B cell (primary cell): ENCODE results near the gene IFT122. TPM values are rescaled to one million over a fixed set of nuclear protein-coding genes. Genes with fewer than 3 reads are reported as not detected.

Experiments used
- ATAC-seq: fragments of 200-7000 bp; cut with Tn5 transposase; one replicate; pipeline ENCODE4 v1.10.0; 2021; ENCODE audit warnings: low read depth, mild to moderate bottlenecking, moderate number of reproducible peaks, moderate library complexity
- CTCF ChIA-PET: fragments of 350-600 bp; sonication (Branson Sonifier 250); formaldehyde crosslinking; loops from one replicate; lab custom pipeline; 2021; ENCODE audit warnings: antibody characterized with exemption, inconsistent platforms; lab: Charles Lee
- POLR2A ChIA-PET: fragments of 350-600 bp; sonication (Branson Sonifier 250); formaldehyde crosslinking; loops from one replicate; lab custom pipeline; 2021; ENCODE audit warnings: antibody characterized with exemption; lab: Charles Lee
- DNase-seq: peaks from one replicate; pipeline ENCODE4 v3.0.0; 2013
- H2AFZ ChIP-seq: 2 replicates; pipeline ENCODE4 v1.6.1; 2012; ENCODE audit warnings: mild to moderate bottlenecking, low read depth, low read length; ENCODE audit not compliant: insufficient read depth, poor library complexity, severe bottlenecking
- H3K27ac ChIP-seq, 2 donors: 1 replicate in 1 of 2; 2 replicates in 1 of 2; pipeline ENCODE4 v1.5.1; 2012 to 2013; ENCODE audit warnings: low read length in 2 of 2, mild to moderate bottlenecking in 2 of 2, moderate library complexity in 1 of 2
- H3K27me3 ChIP-seq, 4 experiments: fragments of 200-600 bp in 1 of 4; sonication (generic) in 1 of 4; replicated peaks in 1 of 4; 1 replicate in 2 of 4; 2 replicates in 2 of 4; pipeline versions ENCODE4 v1.6.1 to v1.7.0; 2013 to 2016; ENCODE audit warnings: low read length in 3 of 4, mild to moderate bottlenecking in 2 of 4, mixed read lengths in 1 of 4, moderate library complexity in 1 of 4; ENCODE audit not compliant: insufficient read depth in 4 of 4, control insufficient read depth in 3 of 4; ENCODE audit errors: control extremely low read depth in 1 of 4
- H3K36me3 ChIP-seq, 2 experiments: replicated peaks in 1 of 2; 1 replicate in 1 of 2; 2 replicates in 1 of 2; pipeline versions ENCODE4 v1.6.1 to v1.7.1; 2013; ENCODE audit warnings: low read length in 1 of 2; ENCODE audit not compliant: insufficient read depth in 2 of 2, control insufficient read depth in 1 of 2; ENCODE audit errors: control extremely low read depth in 1 of 2, extremely low read depth in 1 of 2
- H3K4me1 ChIP-seq, 2 donors: fragments of 200-600 bp in 1 of 2; sonication (generic) in 1 of 2; 1 replicate in 1 of 2; 2 replicates in 1 of 2; pipeline versions ENCODE4 v1.5.1 to v1.6.1; 2013 to 2017; ENCODE audit warnings: low read length in 2 of 2; ENCODE audit not compliant: control insufficient read depth in 2 of 2, insufficient read depth in 2 of 2
- H3K4me2 ChIP-seq: replicated peaks from 2 replicates; pipeline ENCODE3; 2012; ENCODE audit warnings: mild to moderate bottlenecking, low read depth, low read length; ENCODE audit not compliant: poor library complexity, severe bottlenecking
- H3K4me3 ChIP-seq, 5 experiments: fragments of 200-600 bp in 1 of 5; sonication (generic) in 1 of 5; 1 replicate in 3 of 5; 2 replicates in 2 of 5; pipeline versions ENCODE4 v1.5.1 to v1.7.0; 2011 to 2016; ENCODE audit warnings: low read length in 4 of 5, mild to moderate bottlenecking in 4 of 5, low read depth in 2 of 5, control low read depth in 1 of 5, moderate library complexity in 1 of 5; ENCODE audit not compliant: insufficient read depth in 1 of 5; ENCODE audit errors: control extremely low read depth in 1 of 5, extremely low read depth in 1 of 5
- H3K79me2 ChIP-seq: fragments of 200-600 bp; sonication (generic); one replicate; pipeline ENCODE4 v1.6.0; 2016; ENCODE audit warnings: low read length; ENCODE audit not compliant: control insufficient read depth, insufficient read depth
- H3K9ac ChIP-seq: fragments of 200-600 bp; sonication (generic); 2 replicates; pipeline ENCODE4 v1.6.1; 2017; ENCODE audit warnings: mild to moderate bottlenecking, low read length, moderate library complexity
- H3K9me3 ChIP-seq, 3 donors: one replicate each; pipeline versions ENCODE4 v1.6.1 to v1.7.1; 2013; ENCODE audit warnings: low read length in 2 of 3; ENCODE audit not compliant: control insufficient read depth in 2 of 3, insufficient read depth in 1 of 3; ENCODE audit errors: control extremely low read depth in 1 of 3
- H4K20me1 ChIP-seq: 2 replicates; pipeline ENCODE4 v1.6.0; 2012; ENCODE audit warnings: mild to moderate bottlenecking, low read length; ENCODE audit not compliant: insufficient read depth, control insufficient read depth, poor library complexity, severe bottlenecking
- H3K27ac Mint-ChIP-seq: one replicate; pipeline ENCODE4 v1.8.0; 2021; ENCODE audit warnings: mixed read lengths
- H3K27me3 Mint-ChIP-seq: one replicate; pipeline ENCODE4 v1.8.0; 2021; ENCODE audit warnings: mixed read lengths
- H3K4me1 Mint-ChIP-seq: one replicate; pipeline ENCODE4 v1.8.0; 2021; ENCODE audit warnings: mixed read lengths
- H3K4me3 Mint-ChIP-seq: one replicate; pipeline ENCODE4 v1.8.0; 2021; ENCODE audit warnings: mixed read lengths
- H3K9me3 Mint-ChIP-seq: one replicate; pipeline ENCODE4 v1.8.0; 2022; ENCODE audit warnings: mixed read lengths; ENCODE audit not compliant: insufficient read depth
- EZH2 ChIP-seq: IDR thresholded peaks from 2 replicates; pipeline ENCODE4 v1.6.1; 2012; ENCODE audit warnings: borderline replicate concordance, low read depth, mild to moderate bottlenecking, moderate library complexity, low read length; ENCODE audit not compliant: insufficient read depth, poor library complexity, severe bottlenecking
- WGBS: methylation state at CpG from one replicate; pipeline ENCODE4 v1.1.5; 2013; ENCODE audit warnings: missing lambda C conversion rate; ENCODE audit not compliant: insufficient coverage; 5-methylcytosine and 5-hydroxymethylcytosine counted together
- intact Hi-C: fragments of 100-400 bp; cut with micrococcal nuclease; formaldehyde crosslinking; loops from one replicate; pipeline ENCODE4 v1.10.0; 2022
- polyA plus RNA-seq: library from polyadenylated mRNA; depleted of rRNA; stranded (reverse); fragments of >200 nt; gene quantifications from 2 replicates; pipeline ENCODE4 v1.2.3, GENCODE V29; 2012
- total RNA-seq, 2 donors: library from RNA; stranded (reverse); fragments of 120-200 nt in 1 of 2; gene quantifications; 1 replicate in 1 of 2; 2 replicates in 1 of 2; pipeline versions ENCODE4 v1.2.3 to v1.2.4, GENCODE V29; 2013 to 2022
- TF ChIP-seq, protein P1 (sequence below): fragments of 200-600 bp; IDR thresholded peaks from one replicate; pipeline ENCODE4 v1.8.0; 2022; ENCODE audit warnings: antibody characterized with exemption, mild to moderate bottlenecking

IFT122 gene
- total and polyA plus RNA-seq, 2 donors (not counting 1 experiment from before 2014, with no cell fraction given) = 14.0 to 34.3 TPM

DNA sequence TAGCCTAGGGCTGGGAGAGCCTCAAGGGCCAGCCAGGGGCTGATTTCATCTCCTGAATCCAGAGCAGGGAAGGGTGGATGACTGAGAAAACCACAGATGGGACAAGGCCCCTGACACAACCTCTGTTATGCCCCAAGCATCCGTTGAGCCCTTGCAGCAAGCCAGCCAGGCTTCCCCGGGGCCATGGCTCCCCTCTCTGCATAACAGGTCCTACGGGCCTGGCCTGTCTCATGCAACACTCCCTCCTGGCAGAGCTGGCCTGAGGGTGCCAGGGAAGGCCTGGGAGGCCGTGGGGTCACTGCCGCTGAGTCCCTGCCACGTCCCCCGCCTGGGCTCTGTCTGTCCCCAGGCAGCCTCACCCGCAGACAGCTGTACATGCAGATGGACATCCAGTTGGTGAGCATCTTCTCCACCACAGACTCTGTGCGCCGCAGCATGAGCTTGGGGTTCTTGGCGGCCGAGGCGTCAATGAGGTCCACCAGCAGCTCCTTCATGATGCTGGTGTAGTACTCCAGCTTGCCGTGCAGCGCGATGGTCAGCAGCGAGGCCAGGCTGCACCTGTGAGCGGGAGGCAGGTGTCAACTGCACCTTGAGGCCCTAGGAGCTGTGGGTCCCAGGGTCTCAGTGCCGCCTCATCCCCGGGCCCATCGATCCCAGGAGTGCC lies 125.1 kb downstream of the IFT122 start:
- TF ChIP-seq, protein P1, sequence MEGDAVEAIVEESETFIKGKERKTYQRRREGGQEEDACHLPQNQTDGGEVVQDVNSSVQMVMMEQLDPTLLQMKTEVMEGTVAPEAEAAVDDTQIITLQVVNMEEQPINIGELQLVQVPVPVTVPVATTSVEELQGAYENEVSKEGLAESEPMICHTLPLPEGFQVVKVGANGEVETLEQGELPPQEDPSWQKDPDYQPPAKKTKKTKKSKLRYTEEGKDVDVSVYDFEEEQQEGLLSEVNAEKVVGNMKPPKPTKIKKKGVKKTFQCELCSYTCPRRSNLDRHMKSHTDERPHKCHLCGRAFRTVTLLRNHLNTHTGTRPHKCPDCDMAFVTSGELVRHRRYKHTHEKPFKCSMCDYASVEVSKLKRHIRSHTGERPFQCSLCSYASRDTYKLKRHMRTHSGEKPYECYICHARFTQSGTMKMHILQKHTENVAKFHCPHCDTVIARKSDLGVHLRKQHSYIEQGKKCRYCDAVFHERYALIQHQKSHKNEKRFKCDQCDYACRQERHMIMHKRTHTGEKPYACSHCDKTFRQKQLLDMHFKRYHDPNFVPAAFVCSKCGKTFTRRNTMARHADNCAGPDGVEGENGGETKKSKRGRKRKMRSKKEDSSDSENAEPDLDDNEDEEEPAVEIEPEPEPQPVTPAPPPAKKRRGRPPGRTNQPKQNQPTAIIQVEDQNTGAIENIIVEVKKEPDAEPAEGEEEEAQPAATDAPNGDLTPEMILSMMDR = no peak
- TF ChIP-seq EZH2 = no peak
- Histone ChIP-seq H3K4me3 (no peak overlapping the region), H3K27me3 (peaks cover 0 to under 1% (median 0%) of the 10 kb centered on the region in 4 experiments), H3K9me3 (no peaks in the 10 kb centered on the region), H3K36me3 (no peaks in the 10 kb centered on the region), H3K4me1 (no peaks in the 10 kb centered on the region), H3K4me2 (no peak overlapping the region), H3K9ac (no peak overlapping the region), H3K79me2 (no peaks in the 10 kb centered on the region), H3K27ac (no peak overlapping the region), H4K20me1 (no peaks in the 10 kb centered on the region), H2AFZ (no peak overlapping the region)
- H3K4me1 Mint-ChIP-seq = peaks cover 2% of the 10 kb centered on the region
- H3K27ac Mint-ChIP-seq = no peak overlapping the region
- ATAC-seq (no peak), DNase-seq (no peak)
- POLR2A ChIA-PET = interaction anchor here (1.6 kb wide), 1 partner anchor 12 kb away, joined by 3 read pairs; no protein-coding TSS in a partner anchor
- H3K4me3 Mint-ChIP-seq = no peak overlapping the region
- CTCF ChIA-PET = interaction anchor here (1.0 kb wide), 1 partner anchor 14 kb away, joined by 3 read pairs; no protein-coding TSS in a partner anchor
- no peaks in the 10 kb centered on the region for H3K27me3 Mint-ChIP-seq
- WGBS = 95% methylated on average over 21 of the region's 21 CpGs
- no peaks in the 10 kb centered on the region for H3K9me3 Mint-ChIP-seq
- intact Hi-C loops = no loop called here

- TF ChIP-seq EZH2 = no peak
- TF ChIP-seq, protein P1 = no peak
- H3K4me1 ChIP-seq = no peaks in the 10 kb centered on the region
- H3K79me2 ChIP-seq = no peaks in the 10 kb centered on the region
- WGBS = 94% methylated on average over 7 of the region's 7 CpGs
- Mint-ChIP-seq H3K27ac (no peak overlapping the region), H3K27me3 (no peaks in the 10 kb centered on the region), H3K9me3 (no peaks in the 10 kb centered on the region), H3K4me3 (no peak overlapping the region), H3K4me1 (peaks cover 3% of the 10 kb centered on the region)
- ChIA-PET CTCF (interaction anchor here (1.0 kb wide), 1 partner anchor 13 kb away, joined by 3 read pairs; no protein-coding TSS in a partner anchor), POLR2A (no interaction called here)
- H3K9ac ChIP-seq = no peak overlapping the region
- H4K20me1 ChIP-seq = no peaks in the 10 kb centered on the region
- ATAC-seq = no peak
- no peak for DNase-seq
- H3K4me3 ChIP-seq = no peak overlapping the region
- no peak overlapping the region for H3K4me2 ChIP-seq
- H3K36me3 ChIP-seq = no peaks in the 10 kb centered on the region
- H3K9me3 ChIP-seq = no peaks in the 10 kb centered on the region
- no peaks in the 10 kb centered on the region for H3K27me3 ChIP-seq
- H3K27ac ChIP-seq = no peak overlapping the region
- intact Hi-C loops = no loop called here
- no peak overlapping the region for H2AFZ ChIP-seq
These were observed 125.9 kb downstream of the IFT122 start for GRCh38 chr3:129565902-129566301.
